Measurements from ENCODE around the gene GRIFIN.
"Not testable (repeated sequence)": the region's sequence is repeated elsewhere in the genome, so short reads cannot be mapped to it uniquely, and the experiment has no call there.

Gene GRIFIN

DNA sequence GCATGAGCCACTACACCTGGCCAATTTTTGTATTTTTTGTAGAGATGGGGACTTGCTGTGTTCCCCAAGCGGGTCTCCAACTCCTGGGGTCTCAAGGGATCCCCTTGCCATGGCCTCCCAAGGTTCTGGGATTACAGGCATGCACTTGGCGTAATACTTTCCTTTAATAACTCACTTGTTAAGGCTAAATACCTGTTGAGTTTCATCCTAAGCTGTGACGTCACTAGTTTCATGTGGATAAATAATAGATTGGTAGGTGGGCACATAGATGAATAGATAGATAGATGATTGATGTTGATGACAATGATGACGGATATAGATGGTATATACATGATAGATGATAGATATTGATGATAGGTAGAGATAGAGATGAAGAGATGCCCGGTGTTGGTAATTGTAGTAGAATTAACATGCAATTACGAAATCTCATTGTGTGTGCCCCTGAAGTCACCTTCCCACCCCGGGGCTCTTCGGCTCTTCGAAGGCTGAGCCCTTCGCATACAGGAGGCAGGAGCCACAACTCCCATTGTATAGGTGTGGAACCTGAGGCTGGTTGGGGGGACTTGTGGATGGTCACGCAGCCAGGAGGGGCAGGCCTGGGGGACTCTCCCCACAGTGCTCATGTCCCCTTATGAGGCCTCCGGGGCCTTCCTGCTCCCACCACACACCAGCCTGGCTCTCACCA, 2.6 kb downstream of the GRIFIN start:
- Mint-ChIP-seq H3K36me3 (ENCODE audit: low read depth) (no peaks in the 10 kb centered on the region), H3K4me1 (peaks cover 11% of the 10 kb centered on the region), H3K27ac (peak overlapping the region in 1 of 3 experiments; percentile 1), H3K4me3 (no peak overlapping the region), H3K9me3 (no peaks in the 10 kb centered on the region), H3K27me3 (ENCODE audit: low read depth) (peaks cover 7% of the 10 kb centered on the region)
- TF ChIP-seq CTCF (IDR thresholded peaks at IDR 0.05; ENCODE audit: unreplicated experiment in 3 of 3), result no peak

DNA sequence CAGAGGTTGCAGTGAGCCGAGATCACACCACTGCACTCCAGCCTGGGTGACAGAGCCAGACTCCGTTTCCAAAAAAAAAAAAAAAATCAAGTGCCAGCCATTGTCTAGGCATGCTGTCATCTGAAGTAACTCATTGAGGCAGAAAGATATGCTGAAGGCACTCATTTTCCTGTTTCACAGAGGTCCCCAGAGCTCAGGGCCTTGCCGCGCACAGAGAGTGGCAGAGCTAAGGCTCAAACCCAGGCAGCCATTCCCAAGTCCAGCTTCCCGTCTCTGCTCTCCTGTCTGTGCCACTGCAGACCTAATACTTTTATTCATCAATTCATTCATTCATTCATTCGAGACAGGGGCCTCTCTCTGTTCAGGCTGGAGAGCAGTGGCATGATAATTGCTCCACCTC, 3.5 kb downstream of the GRIFIN start:
- Mint-ChIP-seq H3K27me3 (ENCODE audit: low read depth) (peaks cover 7% of the 10 kb centered on the region), H3K27ac (no peak overlapping the region), H3K36me3 (ENCODE audit: low read depth) (no peaks in the 10 kb centered on the region), H3K4me3 (no peak overlapping the region), H3K9me3 (no peaks in the 10 kb centered on the region), H3K4me1 (peaks cover 11% of the 10 kb centered on the region)
- TF ChIP-seq CTCF (IDR thresholded peaks at IDR 0.05; ENCODE audit: unreplicated experiment in 3 of 3), result no peak

GRCh38 chr7:2471396-2471795, 4.8 kb downstream of the GRIFIN start:
- TF ChIP-seq CTCF (IDR thresholded peaks at IDR 0.05; ENCODE audit: unreplicated experiment in 3 of 3), result no peak
- Mint-ChIP-seq H3K36me3 (ENCODE audit: low read depth) (no peaks in the 10 kb centered on the region), H3K4me3 (no peak overlapping the region), H3K27me3 (ENCODE audit: low read depth) (peaks cover 7% of the 10 kb centered on the region), H3K9me3 (no peaks in the 10 kb centered on the region), H3K4me1 (peaks cover 11% of the 10 kb centered on the region), H3K27ac (no peak overlapping the region)

- Mint-ChIP-seq H3K9me3 (no peaks in the 10 kb centered on the region), H3K27me3 (ENCODE audit: low read depth) (peaks cover 7% of the 10 kb centered on the region), H3K36me3 (ENCODE audit: low read depth) (no peaks in the 10 kb centered on the region), H3K4me3 (no peak overlapping the region), H3K4me1 (peaks cover 11% of the 10 kb centered on the region), H3K27ac (no peak overlapping the region)
- TF ChIP-seq CTCF (IDR thresholded peaks at IDR 0.05; ENCODE audit: unreplicated experiment in 3 of 3), result no peak
Measured at GRCh38 chr7:2471022-2471329, 5.2 kb downstream of the GRIFIN start.

- H3K27me3 Mint-ChIP-seq (ENCODE audit: low read depth), result peaks cover 7% of the 10 kb centered on the region
- no peak overlapping the region for H3K4me3 Mint-ChIP-seq
- TF ChIP-seq CTCF (IDR thresholded peaks at IDR 0.05; ENCODE audit: unreplicated experiment in 3 of 3), result no peak
- no peaks in the 10 kb centered on the region for H3K9me3 Mint-ChIP-seq
- H3K4me1 Mint-ChIP-seq, result peaks cover 11% of the 10 kb centered on the region
- no peak overlapping the region for H3K27ac Mint-ChIP-seq
- H3K36me3 Mint-ChIP-seq (ENCODE audit: low read depth), result no peaks in the 10 kb centered on the region
Measured at GRCh38 chr7:2470204-2471021, 5.8 kb downstream of the GRIFIN start.

DNA sequence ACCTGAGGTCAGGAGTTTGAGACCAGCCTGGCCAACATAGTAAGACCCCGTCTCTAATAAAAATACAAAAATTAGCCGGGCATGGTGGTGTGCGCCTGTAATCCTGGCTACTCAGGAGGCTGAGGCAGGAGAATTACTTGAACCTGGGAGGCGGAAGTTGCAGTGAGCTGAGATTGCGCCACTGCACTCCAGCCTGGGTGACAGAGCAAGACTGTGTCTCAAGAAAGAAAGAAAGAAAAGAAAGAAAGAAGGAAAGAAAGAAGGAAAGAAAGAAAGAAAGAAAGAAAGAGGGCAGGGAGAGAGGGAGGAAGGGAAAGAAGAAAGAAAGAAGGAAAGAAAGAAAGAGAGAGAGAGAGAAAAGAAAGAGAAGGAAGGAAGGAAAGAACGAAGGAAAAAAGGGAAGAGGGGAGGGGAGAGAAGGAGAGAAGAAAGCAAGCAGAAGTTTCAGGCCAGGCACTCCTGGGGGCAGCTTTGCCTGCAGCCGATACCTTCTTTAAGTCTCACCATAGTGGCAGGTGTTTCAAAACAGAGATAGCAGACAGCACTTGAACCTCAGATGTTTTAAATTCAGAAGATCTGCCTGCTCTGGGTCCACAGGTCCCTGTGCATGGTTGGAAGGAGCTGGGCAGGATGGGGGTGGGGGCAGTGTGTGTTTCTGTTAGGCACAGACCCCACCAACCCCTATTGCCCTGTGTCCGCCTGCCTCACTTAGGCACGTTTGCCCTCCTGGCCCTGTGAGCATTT, 6.6 kb downstream of the GRIFIN start:
- not testable (repeated sequence) for H3K9me3 Mint-ChIP-seq; H3K4me3 Mint-ChIP-seq; H3K36me3 Mint-ChIP-seq (ENCODE audit: low read depth); H3K27me3 Mint-ChIP-seq (ENCODE audit: low read depth)
- H3K4me1 Mint-ChIP-seq, result peaks cover 11% of the 10 kb centered on the region
- H3K27ac Mint-ChIP-seq, result peak overlapping the region in 2 of 3 experiments; percentile 10 to 46
